IMR-90 (cell line): Measurements from ENCODE around the gene ZBTB47. TPM values are rescaled to one million over a fixed set of nuclear protein-coding genes. Genes with fewer than 3 reads are reported as not detected.
A peak's percentile ranks its signal among the peaks of the same experiment; 100 is the strongest.

Experiments used
- ATAC-seq: fragments of 200-7000 bp; cut with Tn5 transposase; 2 replicates; pipeline ENCODE4 v1.9.1; 2020; ENCODE audit warnings: low read depth, mild to moderate bottlenecking, moderate library complexity
- BruUV-seq: library from RNA; stranded (reverse); fragments of 400-500 nt; replicated peaks from 2 replicates; lab custom pipeline; 2021; lab: Mats Ljungman, UMichigan
- CTCF ChIA-PET: fragments of 300-600 bp; formaldehyde crosslinking; extraction: SDS; loops from one replicate; lab custom pipeline; 2021; ENCODE audit warnings: antibody characterized with exemption; lab: Yijun Ruan, JAX
- POLR2A ChIA-PET: fragments of 300-600 bp; sonication (Branson Sonifier 250); formaldehyde crosslinking; loops from one replicate; lab custom pipeline; 2022; ENCODE audit warnings: antibody characterized with exemption; ENCODE audit not compliant: unreplicated experiment; lab: Charles Lee
- DNase-seq: peaks from one replicate; pipeline ENCODE4 v3.0.0; 2013
- H2AFZ ChIP-seq: replicated peaks from 2 replicates; pipeline ENCODE3; 2013; ENCODE audit warnings: low read length, mild to moderate bottlenecking; ENCODE audit not compliant: poor library complexity
- H2AK5ac ChIP-seq: 2 replicates; pipeline ENCODE4 v1.6.1; 2013; ENCODE audit warnings: low read depth, low read length, inconsistent platforms
- H2AK9ac ChIP-seq: replicated peaks from 2 replicates; pipeline ENCODE3; 2013; ENCODE audit warnings: mild to moderate bottlenecking, low read depth, low read length, moderate library complexity; ENCODE audit not compliant: poor library complexity
- H2BK120ac ChIP-seq: 2 replicates; pipeline ENCODE4 v1.6.1; 2013; ENCODE audit warnings: low read depth, low read length, inconsistent platforms
- H2BK15ac ChIP-seq: 3 replicates; pipeline ENCODE4 v1.6.1; 2013; ENCODE audit warnings: low read depth, low read length, inconsistent platforms
- H2BK20ac ChIP-seq: 2 replicates; pipeline ENCODE4 v1.6.1; 2013; ENCODE audit warnings: low read depth, mild to moderate bottlenecking, inconsistent platforms, low read length, moderate library complexity
- H2BK5ac ChIP-seq: 2 replicates; pipeline ENCODE4 v1.6.1; 2013; ENCODE audit warnings: mild to moderate bottlenecking, low read depth, low read length, inconsistent platforms; ENCODE audit not compliant: poor library complexity, severe bottlenecking
- H3K14ac ChIP-seq: replicated peaks from 2 replicates; pipeline ENCODE4 v1.6.1; 2013; ENCODE audit warnings: low read depth, low read length, inconsistent platforms
- H3K18ac ChIP-seq: 2 replicates; pipeline ENCODE4 v1.6.1; 2013; ENCODE audit warnings: low read depth, low read length, control low read depth
- H3K23ac ChIP-seq: 2 replicates; pipeline ENCODE4 v1.6.1; 2013; ENCODE audit warnings: low read depth, low read length, inconsistent platforms
- H3K27ac ChIP-seq: 2 replicates; pipeline ENCODE4 v1.5.1; 2013; ENCODE audit warnings: mild to moderate bottlenecking, control low read depth, low read length; ENCODE audit not compliant: insufficient read depth
- H3K27me3 ChIP-seq: 2 replicates; pipeline ENCODE4 v1.6.1; 2013; ENCODE audit warnings: low read length; ENCODE audit not compliant: control insufficient read depth, insufficient read depth
- H3K36me3 ChIP-seq: 2 replicates; pipeline ENCODE4 v1.6.1; 2013; ENCODE audit warnings: low read length, mixed read lengths; ENCODE audit not compliant: control insufficient read depth, insufficient read depth
- H3K4ac ChIP-seq: 2 replicates; pipeline ENCODE4 v1.6.1; 2013; ENCODE audit warnings: low read depth, low read length, inconsistent platforms
- H3K4me1 ChIP-seq: 2 replicates; pipeline ENCODE4 v1.6.1; 2013; ENCODE audit warnings: low read length, mixed read lengths; ENCODE audit not compliant: control insufficient read depth, insufficient read depth
- H3K4me2 ChIP-seq: 2 replicates; pipeline ENCODE4 v1.6.1; 2013; ENCODE audit warnings: low read depth, mild to moderate bottlenecking, control low read depth, low read length, moderate library complexity
- H3K4me3 ChIP-seq: 2 replicates; pipeline ENCODE4 v1.5.1; 2013; ENCODE audit warnings: low read depth, mild to moderate bottlenecking, control low read depth, low read length, moderate library complexity; ENCODE audit not compliant: insufficient read depth
- H3K56ac ChIP-seq: 2 replicates; pipeline ENCODE4 v1.6.1; 2013; ENCODE audit warnings: low read length, inconsistent platforms; ENCODE audit not compliant: insufficient read depth; ENCODE audit errors: extremely low read depth
- H3K79me1 ChIP-seq, 2 experiments: 2 replicates each; pipeline ENCODE4 v1.6.1; 2013; ENCODE audit warnings: low read length in 2 of 2, inconsistent platforms in 1 of 2, low read depth in 1 of 2
- H3K9ac ChIP-seq: 2 replicates; pipeline ENCODE4 v1.6.1; 2013; ENCODE audit warnings: low read depth, low read length, control low read depth
- H3K9me1 ChIP-seq: 2 replicates; pipeline ENCODE4 v1.6.1; 2013; ENCODE audit warnings: low read length, inconsistent platforms; ENCODE audit not compliant: insufficient read depth
- H3K9me3 ChIP-seq: 2 replicates; pipeline ENCODE4 v1.6.1; 2013; ENCODE audit warnings: low read length; ENCODE audit not compliant: control insufficient read depth, insufficient read depth
- H4K20me1 ChIP-seq: 2 replicates; pipeline ENCODE4 v1.6.1; 2013; ENCODE audit warnings: low read length, inconsistent platforms; ENCODE audit not compliant: insufficient read depth
- H4K5ac ChIP-seq: 2 replicates; pipeline ENCODE4 v1.6.1; 2013; ENCODE audit warnings: mild to moderate bottlenecking, low read depth, low read length, control low read depth
- H4K8ac ChIP-seq, 2 experiments: 2 replicates each; pipeline ENCODE4 v1.6.1; 2013; ENCODE audit warnings: low read depth in 2 of 2, low read length in 2 of 2, control low read depth in 1 of 2, inconsistent platforms in 1 of 2
- H4K91ac ChIP-seq: 2 replicates; pipeline ENCODE4 v1.6.1; 2013; ENCODE audit warnings: low read depth, low read length, inconsistent platforms; ENCODE audit not compliant: insufficient read depth
- CHD1 ChIP-seq: IDR thresholded peaks from 2 replicates; pipeline ENCODE4 v1.6.1; 2012; ENCODE audit warnings: low read depth, low read length, improper control_type of control experiment
- WGBS, 2 experiments: methylation state at CpG; one replicate each; pipeline versions ENCODE4 v1.1.5 to v1.1.7; 2013; ENCODE audit warnings: missing lambda C conversion rate in 2 of 2; ENCODE audit not compliant: insufficient read length in 1 of 2; ENCODE audit errors: extremely low coverage in 2 of 2; 5-methylcytosine and 5-hydroxymethylcytosine counted together
- dilution Hi-C: fragments of 300-500 bp; cut with HindIII; formaldehyde crosslinking; loops from one replicate; pipeline ENCODE4 v1.14.3; 2018; ENCODE audit warnings: low sequenced_read_pairs; ENCODE audit not compliant: unreplicated experiment
- in situ Hi-C: fragments of 300-500 bp; cut with MboI; formaldehyde crosslinking; loops from 3 replicates; pipeline ENCODE4 v1.14.3; 2019; ENCODE audit warnings: low sequenced_read_pairs, inconsistent platforms, mixed read lengths
- intact Hi-C: fragments of 100-400 bp; cut with micrococcal nuclease; formaldehyde crosslinking; loops from 2 replicates; pipeline ENCODE4 v1.10.0; 2022
- polyA plus RNA-seq, 3 experiments: library from polyadenylated mRNA; depleted of rRNA; stranded (reverse); fragments of >200 nt; gene quantifications; 2 replicates each; pipeline ENCODE4 v1.2.3, GENCODE V29; 2012; ENCODE audit warnings: low replicate concordance in 1 of 3
- total RNA-seq: library from RNA; depleted of rRNA; stranded (reverse); fragments of >200 nt; gene quantifications from 2 replicates; pipeline ENCODE4 v1.2.3, GENCODE V29; 2012

The ZBTB47 gene
- total and polyA plus RNA-seq, 2 of the 4 experiments (the other 2 are of a cell fraction) = 10.9 to 16.8 TPM

GRCh38 chr3:42663581-42664437 is 10.3 kb downstream of the ZBTB47 start:
- Histone ChIP-seq H2AK9ac (no peak overlapping the region), H4K5ac (no peak overlapping the region), H4K8ac (no peak overlapping the region), H3K18ac (no peak overlapping the region), H2BK20ac (no peak overlapping the region), H3K27ac (no peak overlapping the region), H3K4me3 (no peak overlapping the region), H3K79me1 (peaks cover 0 to 17% of the 10 kb centered on the region in 2 experiments; a peak in 2 of 4 replicates), H3K4ac (no peak overlapping the region), H3K4me1 (peaks cover 6% of the 10 kb centered on the region; the same call in 1 of the 2 replicates), H4K20me1 (peaks cover 18% of the 10 kb centered on the region), H2BK15ac (no peak overlapping the region), H3K36me3 (peaks cover 16% of the 10 kb centered on the region; the same call in 1 of the 2 replicates), H2AK5ac (no peak overlapping the region), H3K4me2 (no peak overlapping the region), H4K91ac (no peak overlapping the region), H2AFZ (peak overlapping the region; percentile 41), H3K14ac (no peak overlapping the region), H3K9me3 (no peaks in the 10 kb centered on the region; the same call in 1 of the 2 replicates), H2BK120ac (no peak overlapping the region), H3K9ac (no peak overlapping the region), H2BK5ac (no peak overlapping the region), H3K9me1 (peaks cover 14% of the 10 kb centered on the region), H3K27me3 (no peaks in the 10 kb centered on the region), H3K56ac (no peak overlapping the region), H3K23ac (no peak overlapping the region)
- CTCF ChIA-PET = no interaction called here
- POLR2A ChIA-PET = no interaction called here
- no peak for DNase-seq
- no peak for ATAC-seq
- no peak for TF ChIP-seq CHD1
- dilution Hi-C loops = no loop called here
- intact Hi-C loops = no loop called here
- in situ Hi-C loops = no loop called here
- no TSS peak for BruUV-seq
- 88% methylated on average over 15 of the region's 38 CpGs; no CpG with 5 or more reads in 1 of the 2 experiments for WGBS, 2 experiments
